GM20431 (cell line): ENCODE measurements around the gene DHRS7C.
"Not testable (repeated sequence)": the region's sequence is repeated elsewhere in the genome, so short reads cannot be mapped to it uniquely, and the experiment has no call there.

Experiments
- in situ Hi-C: fragments of 300-500 bp; cut with MseI, MboI; formaldehyde crosslinking; loops from one replicate; pipeline ENCODE4 v1.15.0; 2020; ENCODE audit warnings: low sequenced_read_pairs; ENCODE audit not compliant: unreplicated experiment

DHRS7C gene

GRCh38 chr17:9811086-9811485 is 19.7 kb upstream of the DHRS7C start:
- in situ Hi-C loops, result no loop called here

- in situ Hi-C loops, result no loop called here
These were observed 18.9 kb upstream of the DHRS7C start for GRCh38 chr17:9810100-9810949.

- in situ Hi-C loops, result no loop called here
These were observed 18.0 kb upstream of the DHRS7C start for GRCh38 chr17:9809409-9809808.

DNA sequence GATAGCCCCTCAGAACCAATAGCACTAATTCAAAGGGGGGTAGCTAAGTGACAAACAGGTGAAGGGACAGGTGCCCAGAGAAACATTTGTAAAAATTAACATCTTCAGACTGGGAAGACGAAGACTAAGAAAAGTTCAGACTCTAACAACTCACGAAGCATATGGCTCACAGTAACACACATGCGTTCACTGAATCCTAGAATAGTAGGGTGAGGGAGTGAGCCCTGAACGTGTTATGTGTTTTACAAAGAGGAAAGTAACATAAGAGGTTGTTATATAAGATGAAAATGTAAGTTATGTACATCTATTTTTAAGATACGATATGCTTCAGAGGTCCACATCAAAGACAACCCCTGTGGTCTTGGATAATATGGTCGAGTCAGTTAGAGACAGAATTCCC is 15.3 kb upstream of the DHRS7C start:
- in situ Hi-C loops, result no loop called here

- in situ Hi-C loops, result no loop called here
These were observed 14.4 kb upstream of the DHRS7C start for GRCh38 chr17:9805769-9806168.

DNA sequence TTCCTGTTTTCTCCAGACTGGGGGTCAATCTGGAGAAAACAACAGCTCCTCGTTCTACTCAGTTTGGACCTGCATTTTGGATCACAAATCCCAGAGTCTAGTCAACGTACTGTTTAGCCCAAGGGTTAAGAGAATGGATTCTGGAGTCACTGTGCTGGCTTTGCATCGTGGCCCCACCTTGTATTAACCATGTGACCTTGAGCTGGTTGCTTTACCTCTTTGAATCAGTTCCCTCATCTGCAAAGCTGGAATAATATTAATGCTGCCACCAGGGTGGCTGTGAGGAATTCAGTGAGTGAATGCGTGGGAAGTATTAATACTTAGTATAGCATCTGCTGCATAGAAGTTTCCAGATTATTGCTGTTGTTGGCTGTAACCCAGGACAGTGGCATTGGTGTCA is 11.3 kb upstream of the DHRS7C start:
- in situ Hi-C loops, result no loop called here

DNA sequence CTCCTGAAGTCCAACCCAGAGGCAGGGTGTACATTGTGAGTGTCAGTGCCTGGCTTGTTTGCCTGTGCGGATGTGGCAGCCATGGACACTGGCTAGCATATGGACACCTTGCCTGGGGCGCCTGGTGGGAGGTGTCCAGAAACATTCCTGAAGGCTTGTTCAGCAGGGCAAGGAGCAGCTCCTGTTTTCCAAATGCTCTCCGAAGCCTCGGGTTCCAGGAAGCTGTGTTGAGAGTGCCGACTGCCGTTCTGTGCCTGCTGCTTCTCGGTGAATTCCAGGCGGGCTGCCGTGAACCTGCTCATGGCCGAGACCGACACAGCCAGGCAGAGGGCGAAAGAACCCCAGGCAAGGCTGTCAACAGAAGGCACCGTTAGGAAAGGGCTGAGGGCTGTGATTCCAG is 10.9 kb upstream of the DHRS7C start:
- in situ Hi-C loops, result no loop called here

DNA sequence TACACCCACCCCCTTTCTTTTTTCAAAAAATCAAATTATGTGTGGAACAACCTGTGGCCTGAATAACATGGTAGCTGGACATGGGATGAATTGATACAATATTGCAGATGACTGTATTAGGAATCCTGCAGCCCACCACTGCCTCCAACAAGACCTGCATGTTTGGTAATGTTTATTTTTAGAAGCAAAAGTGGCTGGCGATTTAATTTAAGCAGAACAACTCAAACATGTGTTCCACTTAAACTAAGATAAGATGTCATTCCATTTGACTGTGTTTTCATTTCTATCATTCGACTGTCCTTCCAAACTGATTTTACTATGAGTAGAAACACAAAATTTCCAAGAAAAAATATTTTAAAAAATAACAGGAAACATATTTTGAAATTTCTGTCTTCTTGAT is 10.1 kb upstream of the DHRS7C start:
- in situ Hi-C loops, result no loop called here

- in situ Hi-C loops, result no loop called here
These were observed 7.3 kb upstream of the DHRS7C start for GRCh38 chr17:9798724-9799123.

DNA sequence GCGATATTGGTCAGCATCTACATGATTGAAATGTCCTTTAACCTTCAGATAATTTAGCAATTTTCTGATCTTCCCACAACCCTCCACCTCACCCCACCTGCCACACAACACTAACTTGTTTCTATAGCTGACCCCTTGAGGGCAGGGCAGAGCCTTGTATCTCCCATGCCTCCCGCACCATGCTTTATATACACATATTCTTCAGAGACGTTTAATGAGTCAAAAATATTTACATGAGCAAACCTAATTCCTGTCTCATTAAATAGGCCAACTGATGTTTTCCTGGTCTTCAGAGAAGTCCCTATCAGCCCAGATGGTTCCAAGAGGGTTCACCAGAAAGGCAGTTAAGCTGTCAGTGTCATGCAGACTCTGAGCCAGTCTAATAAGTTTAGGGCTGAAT is 6.6 kb upstream of the DHRS7C start:
- in situ Hi-C loops, result no loop called here

GRCh38 chr17:9792181-9792840 is 919 bp upstream of the DHRS7C start:
- in situ Hi-C loops, result no loop called here

- in situ Hi-C loops, result no loop called here
These were observed 1.1 kb downstream of the DHRS7C start for GRCh38 chr17:9790316-9790715.

DNA sequence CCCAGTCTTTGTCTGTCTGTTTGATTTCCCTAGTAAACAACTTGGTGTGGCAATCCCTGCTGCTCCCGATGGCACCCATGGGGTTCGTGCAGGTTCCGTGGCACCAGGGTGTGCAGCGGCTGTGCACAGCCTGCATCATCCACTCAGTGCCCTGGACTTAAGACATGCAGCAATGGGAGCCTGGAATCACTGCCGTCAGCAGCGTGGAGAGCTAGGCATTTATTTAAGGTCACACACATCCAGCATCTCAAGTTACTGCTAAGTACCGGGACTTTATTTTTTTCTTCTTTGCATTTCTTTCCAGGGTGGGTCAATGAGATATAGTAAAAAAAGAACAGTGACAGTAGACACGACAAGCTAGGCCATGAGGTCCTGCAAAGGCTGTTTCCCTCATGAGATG is 2.8 kb downstream of the DHRS7C start:
- in situ Hi-C loops, result no loop called here

- in situ Hi-C loops, result no loop called here
These were observed 6.8 kb downstream of the DHRS7C start for GRCh38 chr17:9784544-9784943.

GRCh38 chr17:9783465-9783864 is 7.9 kb downstream of the DHRS7C start:
- in situ Hi-C loops, result not testable (repeated sequence)

DNA sequence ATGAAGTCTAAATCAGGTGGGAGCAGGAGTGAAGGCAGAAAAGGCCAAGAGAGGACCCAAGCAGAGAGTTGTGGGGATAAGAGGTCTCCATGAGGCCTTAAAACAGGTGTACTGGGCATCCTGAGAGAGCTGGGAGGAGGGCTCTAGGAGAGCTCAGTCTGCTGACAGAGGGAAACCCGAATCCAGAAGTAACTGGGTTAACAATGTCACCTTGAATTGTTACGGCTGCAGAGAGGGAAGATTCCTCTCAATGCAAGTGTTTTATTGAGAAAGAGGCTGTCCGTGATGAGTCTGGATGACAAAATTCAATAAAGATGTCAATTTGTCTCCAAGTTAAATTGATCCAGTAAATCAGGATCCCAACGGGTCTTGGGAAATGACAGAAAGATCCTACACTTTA is 8.3 kb downstream of the DHRS7C start:
- in situ Hi-C loops, result no loop called here

DNA sequence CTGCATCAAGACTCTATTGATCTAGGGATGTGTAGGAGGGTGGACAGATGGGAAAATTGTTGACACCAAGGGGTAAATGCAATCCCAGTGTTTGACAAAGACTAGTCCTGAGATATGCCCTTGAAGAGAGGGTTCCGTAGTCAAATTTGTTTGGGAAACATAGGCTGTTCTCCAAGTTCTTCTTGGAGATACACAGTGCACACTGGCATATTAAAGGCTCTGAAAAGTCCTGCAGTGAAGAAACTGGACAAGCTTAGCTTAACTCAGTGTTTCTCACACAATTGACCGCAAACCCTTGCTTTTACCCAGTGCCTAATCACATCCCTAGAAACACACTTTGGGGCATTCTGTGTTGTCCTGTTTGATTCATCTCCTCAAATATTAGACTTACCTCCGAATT is 10.8 kb downstream of the DHRS7C start:
- in situ Hi-C loops, result no loop called here

DNA sequence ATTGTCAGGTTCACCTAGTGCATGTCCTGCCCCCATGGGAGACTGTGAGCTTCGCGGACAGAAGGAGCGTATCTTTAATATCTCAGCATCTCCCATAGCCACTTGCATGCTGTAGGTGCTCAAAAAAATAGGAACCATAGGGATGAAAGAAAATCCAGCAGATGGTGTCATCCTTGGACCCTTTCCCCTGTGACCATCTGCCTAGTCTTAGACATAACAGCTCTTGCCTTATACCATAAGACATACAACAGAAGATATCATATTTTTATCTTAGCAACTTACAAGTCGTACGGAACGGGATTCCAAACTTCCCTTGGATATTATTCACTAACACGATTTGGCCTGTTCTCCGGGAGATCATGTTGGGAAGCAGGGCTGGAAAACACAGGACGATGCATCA is 14.5 kb downstream of the DHRS7C start:
- in situ Hi-C loops, result no loop called here

GRCh38 chr17:9772658-9773057 is 18.7 kb downstream of the DHRS7C start:
- in situ Hi-C loops, result no loop called here

DNA sequence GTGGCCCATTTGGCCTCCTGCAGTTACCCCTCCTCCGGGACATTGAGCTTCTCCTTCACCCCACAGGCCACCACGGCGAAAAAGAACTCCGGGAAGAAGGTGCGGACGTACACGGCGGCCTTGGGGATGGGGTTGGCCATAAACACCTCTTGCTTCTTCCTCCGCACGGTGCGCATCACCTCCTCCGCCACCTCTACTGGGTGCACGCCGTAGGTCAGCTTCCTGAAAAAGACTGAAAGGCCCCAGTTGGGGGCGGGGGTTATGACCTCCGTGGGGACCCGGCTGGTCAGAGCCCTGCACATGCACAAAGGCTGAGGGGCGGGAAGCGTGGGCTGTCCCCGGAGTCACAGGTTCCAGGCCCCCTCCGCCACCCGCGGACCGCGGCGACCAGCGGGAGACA is 19.9 kb downstream of the DHRS7C start:
- in situ Hi-C loops, result no loop called here

- in situ Hi-C loops, result no loop called here
These were observed 22.2 kb downstream of the DHRS7C start for GRCh38 chr17:9769036-9769695.
